GM18873 (cell line): ENCODE results near the gene MPI.
"Not testable (repeated sequence)": the region's sequence is repeated elsewhere in the genome, so short reads cannot be mapped to it uniquely, and the experiment has no call there.

Experiments
- ATAC-seq: cut with Tn5 transposase; IDR thresholded peaks from one replicate; pipeline ENCODE4 v1.9.1; 2021; ENCODE audit warnings: mild to moderate bottlenecking, moderate library complexity, moderate number of reproducible peaks; ENCODE audit not compliant: unreplicated experiment, low FRiP score

Gene MPI

GRCh38 chr15:74889390-74889882 is 406 bp upstream of the MPI start:
- ATAC-seq, result no peak

- no peak for ATAC-seq
These were observed 771 bp downstream of the MPI start for GRCh38 chr15:74890665-74890960.

- ATAC-seq, result no peak
These were observed 1.6 kb downstream of the MPI start for GRCh38 chr15:74891469-74891868.

- ATAC-seq, result no peak
These were observed 2.5 kb downstream of the MPI start for GRCh38 chr15:74892313-74892712.

GRCh38 chr15:74892931-74893330 is 3.1 kb downstream of the MPI start:
- no peak for ATAC-seq

- no peak for ATAC-seq
These were observed 3.8 kb downstream of the MPI start for GRCh38 chr15:74893627-74894026.

GRCh38 chr15:74894383-74894782 is 4.5 kb downstream of the MPI start:
- not testable (repeated sequence) for ATAC-seq

- no peak for ATAC-seq
These were observed 6.0 kb downstream of the MPI start for GRCh38 chr15:74895830-74896229.

GRCh38 chr15:74896316-74896715 is 6.5 kb downstream of the MPI start:
- no peak for ATAC-seq

- no peak for ATAC-seq
These were observed 7.5 kb downstream of the MPI start for GRCh38 chr15:74897300-74897701.

GRCh38 chr15:74901612-74902063 is 11.8 kb downstream of the MPI start:
- ATAC-seq, result no peak

- no peak for ATAC-seq
These were observed 12.6 kb downstream of the MPI start for GRCh38 chr15:74902295-74903075.

- ATAC-seq, result no peak
These were observed 13.8 kb downstream of the MPI start for GRCh38 chr15:74903676-74904075.

GRCh38 chr15:74904190-74904805 is 14.5 kb downstream of the MPI start:
- ATAC-seq, result no peak

- no peak for ATAC-seq
These were observed 16.2 kb downstream of the MPI start for GRCh38 chr15:74906067-74906449.

- ATAC-seq, result peak; percentile 73
These were observed 16.8 kb downstream of the MPI start, which contains the start of gene FAM219B for GRCh38 chr15:74906450-74907162. Gene FAM219B (minus strand): TSS chr15:74906851. CDS start chr15:74906800, 51 bp downstream.

GRCh38 chr15:74907163-74907870 is 17.5 kb downstream of the MPI start:
- no peak for ATAC-seq

- no peak for ATAC-seq
These were observed 18.8 kb downstream of the MPI start for GRCh38 chr15:74908635-74909034.

GRCh38 chr15:74913041-74913440 is 23.2 kb downstream of the MPI start:
- no peak for ATAC-seq

GRCh38 chr15:74913799-74914198 is 24.0 kb downstream of the MPI start:
- not testable (repeated sequence) for ATAC-seq

- ATAC-seq, result no peak
These were observed 27.8 kb downstream of the MPI start for GRCh38 chr15:74917676-74918075.
